Gastrocnemius medialis (tissue), 4 donors: ENCODE measurements around the gene TRIP11.

Experiments
- POLR2A ChIP-seq, 2 donors: fragments of 450-650 bp; IDR thresholded peaks; one replicate each; pipeline ENCODE4 v1.6.1; 2017; ENCODE audit warnings: antibody characterized with exemption in 2 of 2, mild to moderate bottlenecking in 2 of 2, moderate library complexity in 2 of 2
- TF ChIP-seq, protein P1 (sequence below), 5 experiments: fragments of 450-650 bp in 3 of 5; fragments of 200-600 bp in 2 of 5; sonication (generic) in 2 of 5; IDR thresholded peaks in 4 of 5; conservative IDR thresholded peaks in 1 of 5; 1 replicate in 4 of 5; 2 replicates in 1 of 5; pipeline ENCODE4 v1.5.1; 2016 to 2019; ENCODE audit warnings: antibody characterized with exemption in 5 of 5, mild to moderate bottlenecking in 3 of 5, moderate library complexity in 3 of 5

DNA sequence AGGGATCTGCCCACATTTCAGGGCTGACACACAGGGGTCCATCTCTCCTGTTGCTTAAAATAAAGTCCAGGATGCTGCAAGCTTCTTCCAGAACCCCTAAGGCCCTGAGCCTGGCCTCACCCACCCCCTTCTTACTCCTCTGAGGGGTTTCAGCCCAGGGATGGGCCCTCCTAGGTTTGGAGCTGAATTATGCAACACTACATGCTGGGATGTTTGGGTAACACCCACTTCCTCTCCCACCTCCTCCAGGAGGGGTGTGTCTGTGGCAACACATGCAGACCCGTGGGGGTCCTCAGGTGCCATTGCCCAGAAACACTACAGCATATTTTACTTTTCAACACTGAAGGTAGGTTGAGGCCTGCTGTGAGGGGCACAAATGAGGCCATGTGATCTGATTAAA lies 97.7 kb downstream of the TRIP11 start:
- no peak for TF ChIP-seq POLR2A (IDR thresholded peaks at IDR 0.05)
- TF ChIP-seq, protein P1, sequence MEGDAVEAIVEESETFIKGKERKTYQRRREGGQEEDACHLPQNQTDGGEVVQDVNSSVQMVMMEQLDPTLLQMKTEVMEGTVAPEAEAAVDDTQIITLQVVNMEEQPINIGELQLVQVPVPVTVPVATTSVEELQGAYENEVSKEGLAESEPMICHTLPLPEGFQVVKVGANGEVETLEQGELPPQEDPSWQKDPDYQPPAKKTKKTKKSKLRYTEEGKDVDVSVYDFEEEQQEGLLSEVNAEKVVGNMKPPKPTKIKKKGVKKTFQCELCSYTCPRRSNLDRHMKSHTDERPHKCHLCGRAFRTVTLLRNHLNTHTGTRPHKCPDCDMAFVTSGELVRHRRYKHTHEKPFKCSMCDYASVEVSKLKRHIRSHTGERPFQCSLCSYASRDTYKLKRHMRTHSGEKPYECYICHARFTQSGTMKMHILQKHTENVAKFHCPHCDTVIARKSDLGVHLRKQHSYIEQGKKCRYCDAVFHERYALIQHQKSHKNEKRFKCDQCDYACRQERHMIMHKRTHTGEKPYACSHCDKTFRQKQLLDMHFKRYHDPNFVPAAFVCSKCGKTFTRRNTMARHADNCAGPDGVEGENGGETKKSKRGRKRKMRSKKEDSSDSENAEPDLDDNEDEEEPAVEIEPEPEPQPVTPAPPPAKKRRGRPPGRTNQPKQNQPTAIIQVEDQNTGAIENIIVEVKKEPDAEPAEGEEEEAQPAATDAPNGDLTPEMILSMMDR (IDR thresholded peaks at IDR 0.05 in 4 of 5, conservative IDR thresholded peaks at IDR 0.05 in 1 of 5): no peak
